Endothelial cell of umbilical vein (primary cell): ENCODE results near the gene GPRASP1. TPM values are rescaled to one million over a fixed set of nuclear protein-coding genes. Genes with fewer than 3 reads are reported as not detected.

Source experiments
- polyA plus RNA-seq, 4 experiments: library from polyadenylated mRNA; depleted of rRNA in 3 of 4; stranded (reverse) in 3 of 4; unstranded in 1 of 4; fragments of >200 nt; gene quantifications; 2 replicates each; pipeline versions ENCODE4 v1.2.1 to v1.2.3, GENCODE V29; 2011 to 2012; ENCODE audit warnings: missing spikeins in 1 of 4
- small RNA-seq: library from RNA; depleted of rRNA; stranded (forward); fragments of <200 nt; gene quantifications from one replicate; pipeline ENCODE3, GENCODE V24; 2012; ENCODE audit warnings: low replicate concordance, low read depth; ENCODE audit not compliant: insufficient read depth, insufficient read length
- total RNA-seq: library from RNA; stranded (reverse); gene quantifications from 2 replicates; pipeline ENCODE4 v1.2.3, GENCODE V29; 2021

Gene GPRASP1
- total and polyA plus RNA-seq, 2 donors (not counting 3 experiments of a cell fraction or from before 2014, with no cell fraction given) = 0.32 to 2.1 TPM

Small RNA genes lying within 50 kb of the gene (small RNA-seq; reads per million reads assigned to genes)
- not detected for gene RNU6-589P

Other genes with a start within 250 kb of the GPRASP1 start
- not detected in 2 replicates for gene NXF2B, start 211.5 kb upstream of the GPRASP1 start, total RNA-seq
- gene NXF2B, start 211.5 kb upstream of the GPRASP1 start, polyA plus RNA-seq = not detected in 2 replicates
- not detected in 2 replicates for gene TCP11X2, start 179.7 kb upstream of the GPRASP1 start, total RNA-seq
- gene TCP11X2, start 179.7 kb upstream of the GPRASP1 start, polyA plus RNA-seq = not detected in 2 replicates
- gene TMSB15A, start 134.7 kb upstream of the GPRASP1 start, total RNA-seq = 6.0 and 6.7 TPM in 2 replicates
- gene TMSB15A, start 134.7 kb upstream of the GPRASP1 start, polyA plus RNA-seq = 10.6 and 17.2 TPM in 2 replicates
- gene ARMCX5, start 52.0 kb upstream of the GPRASP1 start, total RNA-seq = 8.8 and 10.3 TPM in 2 replicates
- gene ARMCX5, start 52.0 kb upstream of the GPRASP1 start, polyA plus RNA-seq = 6.1 and 8.0 TPM in 2 replicates
- 5.3 and 6.5 TPM in 2 replicates for gene GPRASP2, start 61.0 kb downstream of the GPRASP1 start, total RNA-seq
- gene GPRASP2, start 61.0 kb downstream of the GPRASP1 start, polyA plus RNA-seq = 3.7 and 4.9 TPM in 2 replicates
- 5.1 and 7.2 TPM in 2 replicates for gene GPRASP3, start 69.3 kb downstream of the GPRASP1 start, total RNA-seq
- gene GPRASP3, start 69.3 kb downstream of the GPRASP1 start, polyA plus RNA-seq = 1.9 and 4.0 TPM in 2 replicates